Kidney epithelial cell (primary cell): ENCODE data around the gene ASH1L. TPM values are rescaled to one million over a fixed set of nuclear protein-coding genes. Genes with fewer than 3 reads are reported as not detected.

Experiments used
- DNase-seq: peaks from one replicate; pipeline ENCODE4 v3.0.0-alpha.2; 2010; ENCODE audit warnings: low read depth
- H3K27me3 ChIP-seq: 2 replicates; pipeline ENCODE4 v1.6.0; 2011; ENCODE audit warnings: low read length; ENCODE audit not compliant: control insufficient read depth, insufficient read depth
- H3K36me3 ChIP-seq: 2 replicates; pipeline ENCODE4 v1.5.1; 2011; ENCODE audit warnings: low read length; ENCODE audit not compliant: control insufficient read depth, insufficient read depth
- H3K4me3 ChIP-seq: 2 replicates; pipeline ENCODE4 v1.5.1; 2011; ENCODE audit warnings: low read depth, mild to moderate bottlenecking, control low read depth, low read length
- CTCF ChIP-seq: IDR thresholded peaks from 2 replicates; pipeline ENCODE4 v1.5.1; 2011; ENCODE audit warnings: mild to moderate bottlenecking, moderate library complexity, low read length, control low read depth, inconsistent platforms; ENCODE audit not compliant: insufficient read depth, poor library complexity, severe bottlenecking
- total RNA-seq: library from RNA; depleted of rRNA; stranded (reverse); fragments of >200 nt; gene quantifications from 2 replicates; pipeline ENCODE4 v1.2.3, GENCODE V29; 2015

The ASH1L gene
- total RNA-seq, 1 donor from 2014 or later: 19.5 TPM

- Histone ChIP-seq H3K4me3 (no peak overlapping the region), H3K27me3 (no peaks in the 10 kb centered on the region), H3K36me3 (no peaks in the 10 kb centered on the region)
- TF ChIP-seq CTCF: no peak
- DNase-seq: no peak
Observed at GRCh38 chr1:155485222-155485621, 77.4 kb downstream of the ASH1L start.

GRCh38 chr1:155481741-155482241 is 80.8 kb downstream of the ASH1L start:
- TF ChIP-seq CTCF: no peak
- Histone ChIP-seq H3K27me3 (no peaks in the 10 kb centered on the region), H3K36me3 (no peaks in the 10 kb centered on the region), H3K4me3 (no peak overlapping the region)
- no peak for DNase-seq

- peak; percentile 35 for DNase-seq
- TF ChIP-seq CTCF: no peak
- Histone ChIP-seq H3K4me3 (no peak overlapping the region), H3K27me3 (no peaks in the 10 kb centered on the region), H3K36me3 (no peaks in the 10 kb centered on the region)
Observed at GRCh38 chr1:155479205-155479604, 83.4 kb downstream of the ASH1L start.

- H3K4me3 ChIP-seq: no peak overlapping the region
- H3K27me3 ChIP-seq: no peaks in the 10 kb centered on the region
- no peak for DNase-seq
- TF ChIP-seq CTCF: no peak
- no peaks in the 10 kb centered on the region for H3K36me3 ChIP-seq
Observed at GRCh38 chr1:155478270-155478852, 84.2 kb downstream of the ASH1L start.

- Histone ChIP-seq H3K36me3 (peaks cover 1% of the 10 kb centered on the region), H3K27me3 (no peaks in the 10 kb centered on the region), H3K4me3 (no peak overlapping the region)
- DNase-seq: no peak
- no peak for TF ChIP-seq CTCF
Observed at GRCh38 chr1:155474146-155474545, 88.5 kb downstream of the ASH1L start.

GRCh38 chr1:155473151-155473821 is 89.3 kb downstream of the ASH1L start:
- no peak overlapping the region for H3K4me3 ChIP-seq
- DNase-seq: no peak
- H3K27me3 ChIP-seq: no peaks in the 10 kb centered on the region
- peaks cover 1% of the 10 kb centered on the region for H3K36me3 ChIP-seq
- no peak for TF ChIP-seq CTCF
